Measurements from ENCODE around the gene MYOD1. TPM values are rescaled to one million over a fixed set of nuclear protein-coding genes. Genes with fewer than 3 reads are reported as not detected.

MYOD1 gene
- total RNA-seq, 1 donor from 2014 or later: not detected

DNA sequence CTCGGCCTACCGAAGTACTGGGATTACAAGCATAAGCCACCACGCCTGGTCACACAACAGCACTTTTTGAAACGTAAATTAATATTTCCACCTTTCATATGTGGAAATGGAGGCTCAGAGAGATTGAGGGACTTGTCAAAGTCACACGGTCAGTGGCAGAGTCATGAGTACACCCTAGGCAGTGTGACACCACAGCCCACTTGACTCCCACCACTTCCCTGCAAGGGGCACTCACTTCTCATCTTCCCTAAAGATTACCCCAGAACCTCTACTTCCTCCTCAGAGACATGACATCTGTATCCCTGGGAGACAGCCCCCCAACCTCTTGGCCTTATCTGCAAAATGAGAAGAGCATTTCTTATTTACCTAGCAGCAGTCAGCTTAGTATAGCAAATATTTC, 16.5 kb upstream of the MYOD1 start:
- TF ChIP-seq, protein P1, sequence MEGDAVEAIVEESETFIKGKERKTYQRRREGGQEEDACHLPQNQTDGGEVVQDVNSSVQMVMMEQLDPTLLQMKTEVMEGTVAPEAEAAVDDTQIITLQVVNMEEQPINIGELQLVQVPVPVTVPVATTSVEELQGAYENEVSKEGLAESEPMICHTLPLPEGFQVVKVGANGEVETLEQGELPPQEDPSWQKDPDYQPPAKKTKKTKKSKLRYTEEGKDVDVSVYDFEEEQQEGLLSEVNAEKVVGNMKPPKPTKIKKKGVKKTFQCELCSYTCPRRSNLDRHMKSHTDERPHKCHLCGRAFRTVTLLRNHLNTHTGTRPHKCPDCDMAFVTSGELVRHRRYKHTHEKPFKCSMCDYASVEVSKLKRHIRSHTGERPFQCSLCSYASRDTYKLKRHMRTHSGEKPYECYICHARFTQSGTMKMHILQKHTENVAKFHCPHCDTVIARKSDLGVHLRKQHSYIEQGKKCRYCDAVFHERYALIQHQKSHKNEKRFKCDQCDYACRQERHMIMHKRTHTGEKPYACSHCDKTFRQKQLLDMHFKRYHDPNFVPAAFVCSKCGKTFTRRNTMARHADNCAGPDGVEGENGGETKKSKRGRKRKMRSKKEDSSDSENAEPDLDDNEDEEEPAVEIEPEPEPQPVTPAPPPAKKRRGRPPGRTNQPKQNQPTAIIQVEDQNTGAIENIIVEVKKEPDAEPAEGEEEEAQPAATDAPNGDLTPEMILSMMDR (conservative IDR thresholded peaks at IDR 0.05; ENCODE audit: low read depth, low read length): no peak
- DNase-seq (ENCODE audit: low read depth): no peak
- no peak overlapping the region for H3K4me3 ChIP-seq (ENCODE audit: low read depth, low read length)

DNA sequence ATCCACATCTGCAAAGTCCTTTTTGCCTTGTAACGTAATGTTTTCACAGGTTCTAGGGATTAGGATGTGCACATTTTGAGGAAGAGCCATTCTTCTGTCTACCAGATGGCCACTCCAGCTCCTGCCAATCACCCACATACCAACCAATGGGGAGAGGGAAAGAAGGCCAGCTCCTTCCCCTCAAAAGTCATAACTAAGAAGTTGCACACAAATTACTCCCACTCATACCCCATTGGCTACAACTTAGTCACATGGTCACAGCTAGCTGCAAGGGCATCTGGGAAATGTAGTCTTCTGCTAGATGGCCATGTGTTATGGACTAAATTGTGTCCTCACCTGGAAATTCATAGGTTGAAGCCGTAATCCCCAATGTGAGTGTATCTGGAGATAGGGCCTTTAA, 15.4 kb upstream of the MYOD1 start:
- DNase-seq (ENCODE audit: low read depth): no peak

DNA sequence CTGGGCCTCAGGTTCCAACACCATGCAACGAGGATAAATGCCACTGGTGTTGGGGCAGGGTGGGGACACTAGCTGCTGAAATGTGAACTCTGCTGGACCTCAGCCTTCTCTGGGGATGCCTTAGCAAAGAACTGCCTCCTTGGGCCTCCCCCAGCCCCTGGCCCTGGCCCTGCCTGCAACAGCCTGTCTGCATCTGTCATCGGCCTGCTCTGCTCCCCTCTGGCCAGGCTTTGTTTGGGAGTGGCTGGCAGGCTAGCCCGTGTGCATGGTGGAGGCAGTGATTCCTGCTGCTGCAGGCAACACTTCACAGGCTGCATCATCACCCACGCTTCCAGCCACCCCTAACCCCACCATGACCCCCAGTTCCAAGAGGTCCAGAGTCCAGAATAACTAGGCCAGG, 11.5 kb upstream of the MYOD1 start:
- DNase-seq (ENCODE audit: low read depth): no peak
- TF ChIP-seq, protein P1 (conservative IDR thresholded peaks at IDR 0.05; ENCODE audit: low read depth, low read length): no peak
- no peak overlapping the region for H3K4me3 ChIP-seq (ENCODE audit: low read depth, low read length)

More for the DNA sequence above, 15.4 kb upstream of the MYOD1 start:
- H3K4me3 ChIP-seq (ENCODE audit: low read depth, low read length): no peak overlapping the region
- TF ChIP-seq, protein P1 (conservative IDR thresholded peaks at IDR 0.05; ENCODE audit: low read depth, low read length): no peak

- H3K4me3 ChIP-seq (ENCODE audit: low read depth, low read length): no peak overlapping the region
- no peak for DNase-seq (ENCODE audit: low read depth)
- TF ChIP-seq, protein P1 (conservative IDR thresholded peaks at IDR 0.05; ENCODE audit: low read depth, low read length): no peak
These were observed 7.5 kb upstream of the MYOD1 start for GRCh38 chr11:17711836-17712235.

GRCh38 chr11:17713851-17714250, 5.5 kb upstream of the MYOD1 start:
- H3K4me3 ChIP-seq (ENCODE audit: low read depth, low read length): no peak overlapping the region
- TF ChIP-seq, protein P1 (conservative IDR thresholded peaks at IDR 0.05; ENCODE audit: low read depth, low read length): no peak
- DNase-seq (ENCODE audit: low read depth): no peak

- TF ChIP-seq, protein P1 (conservative IDR thresholded peaks at IDR 0.05; ENCODE audit: low read depth, low read length): no peak
- H3K4me3 ChIP-seq (ENCODE audit: low read depth, low read length): no peak overlapping the region
- no peak for DNase-seq (ENCODE audit: low read depth)
These were observed 5.0 kb upstream of the MYOD1 start for GRCh38 chr11:17714356-17714854.

GRCh38 chr11:17714870-17715269, 4.5 kb upstream of the MYOD1 start:
- no peak for DNase-seq (ENCODE audit: low read depth)
- H3K4me3 ChIP-seq (ENCODE audit: low read depth, low read length): no peak overlapping the region
- TF ChIP-seq, protein P1 (conservative IDR thresholded peaks at IDR 0.05; ENCODE audit: low read depth, low read length): no peak

All from epithelial cell of proximal tubule (primary cell).